A549 (cell line): ENCODE data around the gene WDR49.

Experiments used
- CHD4 ChIP-seq: fragments of 200-600 bp; sonication (generic); IDR thresholded peaks from 2 replicates; pipeline ENCODE4 v1.6.1; 2016; ENCODE audit warnings: antibody characterized with exemption, mild to moderate bottlenecking, borderline replicate concordance
- EP300 ChIP-seq, 2 experiments: fragments of >200 bp; sonication (Bioruptor Twin); formaldehyde crosslinking; IDR thresholded peaks; 2 replicates in 1 of 2; 3 replicates in 1 of 2; pipeline ENCODE4 v1.6.1; 2016 to 2017
- HDAC2 ChIP-seq: fragments of 200-600 bp; sonication (generic); IDR thresholded peaks from 2 replicates; pipeline ENCODE4 v1.6.1; 2016
- MAZ ChIP-seq: fragments of 150-350 bp; IDR thresholded peaks from 2 replicates; pipeline ENCODE4 v1.6.1; 2014; ENCODE audit warnings: antibody characterized with exemption, low read depth, low read length, borderline replicate concordance
- MYC ChIP-seq: IDR thresholded peaks from 2 replicates; pipeline ENCODE4 v1.6.1; 2012; ENCODE audit warnings: mild to moderate bottlenecking, inconsistent platforms, low read length, improper control_type of control experiment, borderline replicate concordance
- PHF8 ChIP-seq: fragments of 200-600 bp; sonication (generic); IDR thresholded peaks from 2 replicates; pipeline ENCODE4 v1.6.1; 2016; ENCODE audit warnings: low read depth, mild to moderate bottlenecking, antibody characterized with exemption, moderate library complexity, borderline replicate concordance
- POLR2A ChIP-seq: IDR thresholded peaks from 2 replicates; pipeline ENCODE4 v1.6.1; 2012; ENCODE audit warnings: mild to moderate bottlenecking, low read length
- REST ChIP-seq: fragments of 200-600 bp; sonication (generic); IDR thresholded peaks from 2 replicates; pipeline ENCODE4 v1.6.1; 2016; ENCODE audit warnings: antibody characterized with exemption, mild to moderate bottlenecking, moderate library complexity
- ZFP36 ChIP-seq: fragments of 450-650 bp; IDR thresholded peaks from 2 replicates; pipeline ENCODE4 v1.6.1; 2014; ENCODE audit warnings: borderline replicate concordance; ENCODE audit not compliant: partially characterized antibody
- TF ChIP-seq, protein P1 (sequence below): fragments of >200 bp; sonication (Bioruptor Twin); formaldehyde crosslinking; IDR thresholded peaks from 3 replicates; pipeline ENCODE4 v1.5.1; 2016
- TF ChIP-seq, protein P2 (sequence below): fragments of 450-650 bp; IDR thresholded peaks from 2 replicates; pipeline ENCODE4 v1.6.1; 2014; ENCODE audit warnings: antibody characterized with exemption

- TF ChIP-seq, protein P1, sequence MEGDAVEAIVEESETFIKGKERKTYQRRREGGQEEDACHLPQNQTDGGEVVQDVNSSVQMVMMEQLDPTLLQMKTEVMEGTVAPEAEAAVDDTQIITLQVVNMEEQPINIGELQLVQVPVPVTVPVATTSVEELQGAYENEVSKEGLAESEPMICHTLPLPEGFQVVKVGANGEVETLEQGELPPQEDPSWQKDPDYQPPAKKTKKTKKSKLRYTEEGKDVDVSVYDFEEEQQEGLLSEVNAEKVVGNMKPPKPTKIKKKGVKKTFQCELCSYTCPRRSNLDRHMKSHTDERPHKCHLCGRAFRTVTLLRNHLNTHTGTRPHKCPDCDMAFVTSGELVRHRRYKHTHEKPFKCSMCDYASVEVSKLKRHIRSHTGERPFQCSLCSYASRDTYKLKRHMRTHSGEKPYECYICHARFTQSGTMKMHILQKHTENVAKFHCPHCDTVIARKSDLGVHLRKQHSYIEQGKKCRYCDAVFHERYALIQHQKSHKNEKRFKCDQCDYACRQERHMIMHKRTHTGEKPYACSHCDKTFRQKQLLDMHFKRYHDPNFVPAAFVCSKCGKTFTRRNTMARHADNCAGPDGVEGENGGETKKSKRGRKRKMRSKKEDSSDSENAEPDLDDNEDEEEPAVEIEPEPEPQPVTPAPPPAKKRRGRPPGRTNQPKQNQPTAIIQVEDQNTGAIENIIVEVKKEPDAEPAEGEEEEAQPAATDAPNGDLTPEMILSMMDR, result no peak
- TF ChIP-seq EP300 (IDR thresholded peaks at IDR 0.05) (no peak), MYC (no peak), CHD4 (no peak), HDAC2 (no peak), ZFP36 (no peak), POLR2A (no peak), REST (no peak), MAZ (no peak), PHF8 (no peak)
- TF ChIP-seq, protein P2, sequence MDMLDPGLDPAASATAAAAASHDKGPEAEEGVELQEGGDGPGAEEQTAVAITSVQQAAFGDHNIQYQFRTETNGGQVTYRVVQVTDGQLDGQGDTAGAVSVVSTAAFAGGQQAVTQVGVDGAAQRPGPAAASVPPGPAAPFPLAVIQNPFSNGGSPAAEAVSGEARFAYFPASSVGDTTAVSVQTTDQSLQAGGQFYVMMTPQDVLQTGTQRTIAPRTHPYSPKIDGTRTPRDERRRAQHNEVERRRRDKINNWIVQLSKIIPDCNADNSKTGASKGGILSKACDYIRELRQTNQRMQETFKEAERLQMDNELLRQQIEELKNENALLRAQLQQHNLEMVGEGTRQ, result no peak
Measured at GRCh38 chr3:167691366-167691765, 37.6 kb upstream of the WDR49 start.
